CD14-positive monocyte (primary cell): ENCODE results near the gene PCDH15. TPM values are rescaled to one million over a fixed set of nuclear protein-coding genes. Genes with fewer than 3 reads are reported as not detected.

Source experiments
- DNase-seq, 3 donors: peaks; one replicate each; pipeline ENCODE4 v3.0.0-alpha.2; 2011 to 2022
- H2AFZ ChIP-seq: 2 replicates; pipeline ENCODE4 v1.6.0; 2012; ENCODE audit warnings: mild to moderate bottlenecking, low read depth, low read length, inconsistent platforms; ENCODE audit not compliant: insufficient read depth, poor library complexity, severe bottlenecking
- H3K27ac ChIP-seq, 2 donors: 1 replicate in 1 of 2; 2 replicates in 1 of 2; pipeline ENCODE4 v1.5.1; 2012 to 2013; ENCODE audit warnings: low read length in 2 of 2, control low read depth in 1 of 2, inconsistent platforms in 1 of 2, low read depth in 1 of 2, mild to moderate bottlenecking in 1 of 2
- H3K27me3 ChIP-seq, 2 donors: one replicate each; pipeline versions ENCODE4 v1.6.0 to v1.6.1; 2011 to 2013; ENCODE audit warnings: low read length in 2 of 2; ENCODE audit not compliant: control insufficient read depth in 2 of 2, insufficient read depth in 2 of 2
- H3K36me3 ChIP-seq, 2 donors: replicated peaks in 1 of 2; 1 replicate in 1 of 2; 2 replicates in 1 of 2; pipeline versions ENCODE4 v1.5.1 to v1.6.1; 2012 to 2013; ENCODE audit warnings: low read length in 2 of 2, control low read depth in 1 of 2, inconsistent platforms in 1 of 2, mild to moderate bottlenecking in 1 of 2; ENCODE audit not compliant: insufficient read depth in 2 of 2, control insufficient read depth in 1 of 2
- H3K4me1 ChIP-seq, 2 donors: 1 replicate in 1 of 2; 2 replicates in 1 of 2; pipeline versions ENCODE4 v1.5.1 to v1.6.1; 2012 to 2013; ENCODE audit warnings: low read length in 2 of 2, control low read depth in 1 of 2, inconsistent platforms in 1 of 2, mild to moderate bottlenecking in 1 of 2, moderate library complexity in 1 of 2; ENCODE audit not compliant: insufficient read depth in 2 of 2, control insufficient read depth in 1 of 2
- H3K4me2 ChIP-seq: replicated peaks from 2 replicates; pipeline ENCODE3; 2012; ENCODE audit warnings: low read length, moderate library complexity, mild to moderate bottlenecking; ENCODE audit not compliant: poor library complexity, severe bottlenecking; ENCODE audit errors: extremely low read depth
- H3K4me3 ChIP-seq, 3 experiments: fragments of 200-600 bp in 1 of 3; sonication (generic) in 1 of 3; replicated peaks in 1 of 3; 1 replicate in 2 of 3; 2 replicates in 1 of 3; pipeline ENCODE4 v1.5.1; 2011 to 2013; ENCODE audit warnings: low read length in 3 of 3, mild to moderate bottlenecking in 3 of 3, control low read depth in 2 of 3, low read depth in 2 of 3, inconsistent platforms in 1 of 3, moderate library complexity in 1 of 3
- H3K79me2 ChIP-seq: 2 replicates; pipeline ENCODE4 v1.6.0; 2012; ENCODE audit warnings: mild to moderate bottlenecking, control low read depth, inconsistent platforms, low read length, moderate library complexity; ENCODE audit not compliant: insufficient read depth
- H3K9ac ChIP-seq: 2 replicates; pipeline ENCODE4 v1.6.0; 2017; ENCODE audit warnings: low read length, mild to moderate bottlenecking; ENCODE audit not compliant: insufficient read depth, poor library complexity, severe bottlenecking
- H3K9me3 ChIP-seq, 2 donors: replicated peaks in 1 of 2; 1 replicate in 1 of 2; 2 replicates in 1 of 2; pipeline versions ENCODE4 v1.5.1 to v1.6.1; 2012 to 2013; ENCODE audit warnings: low read length in 2 of 2, control low read depth in 1 of 2; ENCODE audit not compliant: control insufficient read depth in 1 of 2, insufficient read depth in 1 of 2
- H4K20me1 ChIP-seq: 2 replicates; pipeline ENCODE4 v1.6.0; 2012; ENCODE audit warnings: mild to moderate bottlenecking, low read length, control low read depth, moderate library complexity; ENCODE audit not compliant: insufficient read depth
- H3K27ac Mint-ChIP-seq, 7 donors: one replicate each; pipeline ENCODE4 v1.8.0; 2020; ENCODE audit warnings: mild to moderate bottlenecking in 7 of 7, mixed read lengths in 7 of 7, moderate library complexity in 6 of 7, inconsistent platforms in 2 of 7
- H3K27me3 Mint-ChIP-seq, 3 donors: one replicate each; pipeline ENCODE4 v1.8.0; 2021 to 2022; ENCODE audit warnings: low read depth in 3 of 3, mild to moderate bottlenecking in 3 of 3, mixed read lengths in 3 of 3, moderate library complexity in 3 of 3, inconsistent platforms in 1 of 3
- H3K36me3 Mint-ChIP-seq, 2 donors: one replicate each; pipeline ENCODE4 v1.8.0; 2020; ENCODE audit warnings: mixed read lengths in 2 of 2, inconsistent platforms in 1 of 2, mild to moderate bottlenecking in 1 of 2
- H3K4me1 Mint-ChIP-seq: one replicate; pipeline ENCODE4 v1.8.0; 2020; ENCODE audit warnings: mild to moderate bottlenecking, mixed read lengths
- H3K4me3 Mint-ChIP-seq, 2 donors: one replicate each; pipeline ENCODE4 v1.8.0; 2020; ENCODE audit warnings: mild to moderate bottlenecking in 2 of 2, mixed read lengths in 2 of 2, moderate library complexity in 1 of 2
- H3K9me3 Mint-ChIP-seq, 7 donors: one replicate each; pipeline ENCODE4 v1.8.0; 2020 to 2022; ENCODE audit warnings: mixed read lengths in 7 of 7, mild to moderate bottlenecking in 6 of 7, moderate library complexity in 6 of 7, inconsistent platforms in 2 of 7
- WGBS: methylation state at CpG from one replicate; pipeline ENCODE4 v1.1.5; 2013; ENCODE audit warnings: missing lambda C conversion rate; ENCODE audit not compliant: insufficient coverage; 5-methylcytosine and 5-hydroxymethylcytosine counted together
- intact Hi-C, 2 donors: fragments of 100-400 bp; cut with micrococcal nuclease; formaldehyde crosslinking; loops; one replicate each; pipeline versions ENCODE4 v1.15.0 to v1.15.1; 2023
- polyA plus RNA-seq, 3 donors: library from polyadenylated mRNA; depleted of rRNA in 1 of 3; unstranded in 2 of 3; stranded (reverse) in 1 of 3; fragments of 300-500 nt in 2 of 3; fragments of >200 nt in 1 of 3; fragmentation: Illumina TruSeq in 2 of 3; gene quantifications; 1 replicate in 2 of 3; 2 replicates in 1 of 3; pipeline ENCODE4 v1.2.3, GENCODE V29; 2012 to 2021
- TF ChIP-seq, protein P1 (sequence below): fragments of 200-600 bp; IDR thresholded peaks from one replicate; pipeline ENCODE4 v1.8.0; 2022; ENCODE audit warnings: antibody characterized with exemption, mild to moderate bottlenecking

The PCDH15 gene
- polyA plus RNA-seq, 3 donors, result not detected

DNA sequence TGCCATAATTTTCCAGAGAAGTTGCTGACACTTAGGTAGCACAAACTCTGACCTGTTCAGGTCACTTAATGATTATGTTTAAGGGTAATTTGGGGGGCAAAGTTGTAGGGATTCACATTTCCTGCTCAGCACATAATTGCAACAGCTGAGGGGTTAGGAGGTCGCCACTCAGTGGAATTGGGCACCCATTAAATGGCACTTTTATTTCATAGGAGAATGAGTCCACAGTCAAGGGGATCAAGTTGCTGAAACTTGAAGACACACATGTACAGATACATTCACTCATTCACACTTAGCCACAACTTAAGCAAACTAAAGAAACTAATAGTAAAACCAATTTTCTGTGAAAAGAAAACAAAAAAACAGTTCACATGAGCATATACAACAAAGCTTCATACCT lies 1.5 kb downstream of the PCDH15 start:
- H3K4me1 ChIP-seq, result no peaks in the 10 kb centered on the region
- no peaks in the 10 kb centered on the region for H3K27me3 ChIP-seq
- no peaks in the 10 kb centered on the region for H3K79me2 ChIP-seq
- no peaks in the 10 kb centered on the region for H3K36me3 ChIP-seq
- peaks cover 0 to 4% (median 0%) of the 10 kb centered on the region in 7 donors for H3K9me3 Mint-ChIP-seq
- no peaks in the 10 kb centered on the region for H3K36me3 Mint-ChIP-seq
- no peaks in the 10 kb centered on the region for H4K20me1 ChIP-seq
- no peak overlapping the region for H3K9ac ChIP-seq
- H3K4me2 ChIP-seq, result no peak overlapping the region
- no peak overlapping the region for H3K27ac ChIP-seq
- WGBS, result 20% methylated on average over 1 of the region's 1 CpG
- H3K27ac Mint-ChIP-seq, result no peak overlapping the region
- no peak overlapping the region for H3K4me3 Mint-ChIP-seq
- H3K4me3 ChIP-seq, result no peak overlapping the region
- H3K27me3 Mint-ChIP-seq, result no peaks in the 10 kb centered on the region
- intact Hi-C loops, result no loop called here
- H2AFZ ChIP-seq, result no peak overlapping the region
- TF ChIP-seq, protein P1, sequence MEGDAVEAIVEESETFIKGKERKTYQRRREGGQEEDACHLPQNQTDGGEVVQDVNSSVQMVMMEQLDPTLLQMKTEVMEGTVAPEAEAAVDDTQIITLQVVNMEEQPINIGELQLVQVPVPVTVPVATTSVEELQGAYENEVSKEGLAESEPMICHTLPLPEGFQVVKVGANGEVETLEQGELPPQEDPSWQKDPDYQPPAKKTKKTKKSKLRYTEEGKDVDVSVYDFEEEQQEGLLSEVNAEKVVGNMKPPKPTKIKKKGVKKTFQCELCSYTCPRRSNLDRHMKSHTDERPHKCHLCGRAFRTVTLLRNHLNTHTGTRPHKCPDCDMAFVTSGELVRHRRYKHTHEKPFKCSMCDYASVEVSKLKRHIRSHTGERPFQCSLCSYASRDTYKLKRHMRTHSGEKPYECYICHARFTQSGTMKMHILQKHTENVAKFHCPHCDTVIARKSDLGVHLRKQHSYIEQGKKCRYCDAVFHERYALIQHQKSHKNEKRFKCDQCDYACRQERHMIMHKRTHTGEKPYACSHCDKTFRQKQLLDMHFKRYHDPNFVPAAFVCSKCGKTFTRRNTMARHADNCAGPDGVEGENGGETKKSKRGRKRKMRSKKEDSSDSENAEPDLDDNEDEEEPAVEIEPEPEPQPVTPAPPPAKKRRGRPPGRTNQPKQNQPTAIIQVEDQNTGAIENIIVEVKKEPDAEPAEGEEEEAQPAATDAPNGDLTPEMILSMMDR, result no peak
- DNase-seq, result no peak
- H3K4me1 Mint-ChIP-seq, result no peaks in the 10 kb centered on the region
- H3K9me3 ChIP-seq, result no peaks in the 10 kb centered on the region

DNA sequence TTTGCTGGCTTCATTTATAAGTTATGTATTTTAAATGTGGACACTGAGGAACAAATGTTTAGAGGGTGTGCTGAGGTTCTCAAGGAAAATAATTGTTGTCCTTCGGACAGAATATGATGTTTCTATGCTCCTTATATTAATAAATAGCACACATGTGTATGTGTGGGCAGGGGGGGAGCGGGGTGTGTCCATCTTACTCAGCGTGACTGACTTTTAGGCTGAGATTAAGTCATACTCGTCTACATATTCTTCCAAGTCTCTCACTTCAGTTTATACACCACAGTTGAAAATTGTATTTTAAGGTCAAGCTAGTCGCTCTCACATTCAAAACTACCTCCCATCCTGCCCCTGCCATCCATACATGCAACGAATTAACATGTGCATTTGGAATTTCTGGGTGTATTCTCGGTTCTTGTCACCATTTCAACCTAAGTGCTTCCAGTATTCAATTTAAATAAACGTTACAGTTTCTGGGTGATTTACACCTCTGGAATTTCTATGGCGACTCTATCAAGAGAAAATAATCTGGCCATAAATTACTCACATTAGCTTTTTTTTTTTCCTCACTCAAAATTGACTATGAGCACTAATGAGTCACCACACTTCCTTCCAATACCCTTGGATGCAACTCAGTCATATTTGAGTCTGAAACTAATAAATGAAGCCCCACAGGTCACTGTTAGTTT lies 3.3 kb downstream of the PCDH15 start:
- no peak overlapping the region for H3K27ac Mint-ChIP-seq
- H3K4me2 ChIP-seq, result no peak overlapping the region
- no peak overlapping the region for H2AFZ ChIP-seq

More for the DNA sequence above, 3.3 kb downstream of the PCDH15 start:
- no peaks in the 10 kb centered on the region for H3K79me2 ChIP-seq
- H4K20me1 ChIP-seq, result no peaks in the 10 kb centered on the region
- no peaks in the 10 kb centered on the region for H3K9me3 ChIP-seq
- no peaks in the 10 kb centered on the region for H3K36me3 ChIP-seq
- no peak overlapping the region for H3K27ac ChIP-seq
- H3K27me3 ChIP-seq, result no peaks in the 10 kb centered on the region
- Mint-ChIP-seq H3K4me1 (no peaks in the 10 kb centered on the region), H3K27me3 (no peaks in the 10 kb centered on the region), H3K9me3 (no peaks in the 10 kb centered on the region), H3K36me3 (no peaks in the 10 kb centered on the region), H3K4me3 (no peak overlapping the region)
- TF ChIP-seq, protein P1, result no peak
- no peak overlapping the region for H3K4me3 ChIP-seq
- 74% methylated on average over 4 of the region's 9 CpGs for WGBS
- DNase-seq, result no peak
- intact Hi-C loops, result no loop called here
- no peaks in the 10 kb centered on the region for H3K4me1 ChIP-seq
- H3K9ac ChIP-seq, result no peak overlapping the region
